Measurements from ENCODE around the gene CNTN3. TPM values are rescaled to one million over a fixed set of nuclear protein-coding genes. Genes with fewer than 3 reads are reported as not detected.

Gene CNTN3
- total RNA-seq, 6 donors from 2014 or later, result 0.55 to 5.2 (median 1.2) TPM

DNA sequence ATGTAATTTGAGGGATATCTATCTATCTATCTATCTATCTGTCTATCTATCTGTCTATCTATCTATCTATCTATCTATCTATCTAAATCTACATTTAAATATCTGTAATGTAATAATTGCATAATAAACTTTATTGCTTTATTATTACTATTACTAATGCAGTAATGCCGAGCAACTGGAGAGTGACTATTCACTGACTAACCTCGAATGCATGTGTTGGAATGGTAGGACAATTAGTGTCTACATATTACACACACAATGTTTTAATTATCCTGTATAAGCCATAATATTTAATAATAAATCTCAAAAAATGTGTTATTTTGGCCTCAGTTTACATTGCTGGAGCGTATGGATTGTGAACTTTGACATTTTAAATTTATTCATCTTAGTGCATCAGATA is 25.2 kb upstream of the CNTN3 start:
- ATAC-seq (ENCODE audit: low FRiP score in 2 of 2) (no peak), DNase-seq (no peak)
- Histone ChIP-seq H3K27ac (no peak overlapping the region), H3K4me3 (no peak overlapping the region), H3K27me3 (no peaks in the 10 kb centered on the region), H3K4me1 (no peaks in the 10 kb centered on the region), H3K36me3 (no peaks in the 10 kb centered on the region), H3K9me3 (no peaks in the 10 kb centered on the region)
- no peak for TF ChIP-seq POLR2A (IDR thresholded peaks at IDR 0.05)
- TF ChIP-seq EP300 (IDR thresholded peaks at IDR 0.05), result no peak
- 82 to 85% methylated on average over 3 of the region's 3 CpGs for WGBS, 2 donors

DNA sequence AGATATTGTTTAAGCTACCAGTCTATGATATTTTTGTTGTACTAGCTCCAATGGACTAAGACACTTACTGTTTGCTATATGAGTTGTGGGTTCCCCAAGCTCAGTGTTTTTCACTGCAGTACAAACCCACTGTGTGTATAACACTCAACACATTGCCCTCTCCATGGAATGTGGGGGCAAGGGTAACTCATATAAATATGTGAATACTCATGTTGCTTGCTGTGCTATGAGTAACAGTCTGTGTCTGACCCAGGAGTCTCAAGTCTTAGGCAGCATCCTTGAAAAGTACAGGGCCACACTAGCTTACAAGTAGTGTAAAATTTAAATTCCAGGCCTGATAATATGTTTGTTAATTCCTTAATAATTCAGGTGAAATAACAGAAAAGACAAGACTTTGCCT is 22.5 kb upstream of the CNTN3 start:
- H3K9me3 ChIP-seq, result no peaks in the 10 kb centered on the region
- no peak overlapping the region for H3K27ac ChIP-seq
- DNase-seq, result no peak
- no peak overlapping the region for H3K4me3 ChIP-seq
- no peaks in the 10 kb centered on the region for H3K36me3 ChIP-seq
- no peaks in the 10 kb centered on the region for H3K4me1 ChIP-seq
- no peaks in the 10 kb centered on the region for H3K27me3 ChIP-seq
- ATAC-seq (ENCODE audit: low FRiP score in 2 of 2), result no peak
- TF ChIP-seq POLR2AphosphoS5 (IDR thresholded peaks at IDR 0.05), result no peak
- TF ChIP-seq EP300 (IDR thresholded peaks at IDR 0.05), result no peak
- no peak for TF ChIP-seq POLR2A (IDR thresholded peaks at IDR 0.05)
- TF ChIP-seq, protein P1, sequence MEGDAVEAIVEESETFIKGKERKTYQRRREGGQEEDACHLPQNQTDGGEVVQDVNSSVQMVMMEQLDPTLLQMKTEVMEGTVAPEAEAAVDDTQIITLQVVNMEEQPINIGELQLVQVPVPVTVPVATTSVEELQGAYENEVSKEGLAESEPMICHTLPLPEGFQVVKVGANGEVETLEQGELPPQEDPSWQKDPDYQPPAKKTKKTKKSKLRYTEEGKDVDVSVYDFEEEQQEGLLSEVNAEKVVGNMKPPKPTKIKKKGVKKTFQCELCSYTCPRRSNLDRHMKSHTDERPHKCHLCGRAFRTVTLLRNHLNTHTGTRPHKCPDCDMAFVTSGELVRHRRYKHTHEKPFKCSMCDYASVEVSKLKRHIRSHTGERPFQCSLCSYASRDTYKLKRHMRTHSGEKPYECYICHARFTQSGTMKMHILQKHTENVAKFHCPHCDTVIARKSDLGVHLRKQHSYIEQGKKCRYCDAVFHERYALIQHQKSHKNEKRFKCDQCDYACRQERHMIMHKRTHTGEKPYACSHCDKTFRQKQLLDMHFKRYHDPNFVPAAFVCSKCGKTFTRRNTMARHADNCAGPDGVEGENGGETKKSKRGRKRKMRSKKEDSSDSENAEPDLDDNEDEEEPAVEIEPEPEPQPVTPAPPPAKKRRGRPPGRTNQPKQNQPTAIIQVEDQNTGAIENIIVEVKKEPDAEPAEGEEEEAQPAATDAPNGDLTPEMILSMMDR (IDR thresholded peaks at IDR 0.05), result no peak

DNA sequence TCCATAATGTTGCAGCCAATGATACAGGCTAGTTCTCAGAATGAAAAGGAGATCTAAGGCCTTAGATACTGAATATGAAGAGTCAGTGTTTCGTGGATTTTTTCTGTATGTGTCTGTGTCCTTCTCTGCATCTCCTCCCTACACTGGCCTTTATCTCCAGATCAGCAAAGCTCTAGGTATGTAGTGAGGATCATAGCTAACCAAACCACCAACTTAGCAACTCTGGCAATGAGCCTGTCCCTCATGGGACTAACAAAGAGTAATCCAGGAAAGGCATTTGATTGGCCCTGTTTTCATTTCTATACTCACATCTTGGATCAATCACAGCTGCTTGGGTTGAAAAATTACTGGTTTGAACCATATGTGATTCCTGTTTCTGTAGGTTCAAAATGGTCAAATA is 18.6 kb upstream of the CNTN3 start:
- no peak overlapping the region for H3K4me3 ChIP-seq
- ATAC-seq (ENCODE audit: low FRiP score in 2 of 2) (no peak), DNase-seq (no peak)
- H3K27me3 ChIP-seq, result no peaks in the 10 kb centered on the region
- no peaks in the 10 kb centered on the region for H3K9me3 ChIP-seq
- no peaks in the 10 kb centered on the region for H3K4me1 ChIP-seq
- no peak overlapping the region for H3K27ac ChIP-seq
- no peaks in the 10 kb centered on the region for H3K36me3 ChIP-seq
- TF ChIP-seq POLR2A (IDR thresholded peaks at IDR 0.05), result no peak
- TF ChIP-seq, protein P1 (IDR thresholded peaks at IDR 0.05), result no peak
- no peak for TF ChIP-seq EP300 (IDR thresholded peaks at IDR 0.05)
- TF ChIP-seq POLR2AphosphoS5 (IDR thresholded peaks at IDR 0.05), result no peak
- WGBS, 2 donors, result 62 to 88% methylated on average over 1 of the region's 1 CpG

DNA sequence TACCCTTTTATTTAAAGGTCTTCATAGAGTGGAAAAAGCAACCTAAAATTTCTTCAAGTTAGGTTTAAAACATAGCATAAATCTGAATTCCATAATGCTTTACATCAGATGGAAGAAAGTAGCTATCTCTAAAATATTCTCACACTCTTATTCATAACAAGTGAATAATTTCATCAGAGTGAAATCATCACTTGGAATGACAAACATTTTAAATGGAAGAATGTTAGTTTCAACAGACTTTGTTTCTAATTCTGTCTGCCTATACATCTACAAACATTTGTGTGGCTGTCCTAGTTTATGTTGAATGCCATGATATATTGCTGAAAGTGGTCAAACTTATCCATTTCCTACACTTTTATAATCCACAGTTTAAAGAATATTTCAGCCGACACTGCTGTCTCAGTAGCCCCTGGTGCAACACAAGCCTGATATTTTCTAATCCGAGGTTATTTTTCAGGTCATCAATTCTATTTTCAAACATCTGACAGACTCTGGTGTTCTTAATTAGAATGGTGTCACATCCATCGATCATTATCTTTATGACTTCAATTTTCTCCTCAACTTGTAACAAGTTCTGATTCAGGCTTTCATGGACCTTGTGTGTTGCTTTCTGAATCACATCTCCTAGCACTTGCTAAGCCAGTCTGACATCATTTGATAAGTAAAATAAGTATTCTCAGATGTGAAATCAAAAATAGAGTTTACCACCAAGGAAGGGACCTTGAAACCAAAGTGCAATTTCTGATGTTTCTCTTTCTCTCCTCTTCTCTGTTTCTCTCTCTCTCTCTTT is 17.1 kb upstream of the CNTN3 start:
- TF ChIP-seq EP300 (IDR thresholded peaks at IDR 0.05) (no peak), POLR2A (IDR thresholded peaks at IDR 0.05) (no peak), POLR2AphosphoS5 (IDR thresholded peaks at IDR 0.05) (no peak)
- TF ChIP-seq, protein P1 (IDR thresholded peaks at IDR 0.05), result no peak
- Histone ChIP-seq H3K4me1 (no peaks in the 10 kb centered on the region), H3K4me3 (no peak overlapping the region), H3K27me3 (no peaks in the 10 kb centered on the region), H3K36me3 (no peaks in the 10 kb centered on the region), H3K27ac (no peak overlapping the region), H3K9me3 (no peaks in the 10 kb centered on the region)
- ATAC-seq (ENCODE audit: low FRiP score in 2 of 2), result no peak
- DNase-seq, result no peak
- WGBS, 2 donors, result 75 to 76% methylated on average over 3 of the region's 3 CpGs

DNA sequence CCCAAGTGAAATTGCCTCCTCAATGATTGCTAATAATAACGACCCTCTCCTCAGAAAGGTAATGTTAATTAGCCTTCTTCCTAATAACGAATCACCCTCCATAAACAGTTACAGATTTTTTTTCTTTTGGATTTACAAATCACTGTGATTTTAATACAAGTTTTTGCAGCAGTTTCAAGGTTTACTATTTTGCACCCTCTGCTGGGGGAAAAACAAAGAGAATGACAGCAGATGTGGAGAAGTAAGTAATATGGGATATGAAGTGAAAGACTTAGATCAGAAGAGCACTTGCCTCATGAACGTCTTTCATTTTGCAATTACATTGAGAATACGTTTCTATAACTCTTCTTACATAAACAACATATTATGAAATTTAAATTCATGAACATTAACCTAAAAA is 16.1 kb upstream of the CNTN3 start:
- DNase-seq, result no peak
- TF ChIP-seq EP300 (IDR thresholded peaks at IDR 0.05), result no peak
- TF ChIP-seq, protein P1 (IDR thresholded peaks at IDR 0.05), result no peak
- TF ChIP-seq POLR2A (IDR thresholded peaks at IDR 0.05), result no peak
- no peak for TF ChIP-seq POLR2AphosphoS5 (IDR thresholded peaks at IDR 0.05)
- H3K27me3 ChIP-seq, result no peaks in the 10 kb centered on the region
- H3K4me1 ChIP-seq, result no peaks in the 10 kb centered on the region
- H3K4me3 ChIP-seq, result no peak overlapping the region
- H3K27ac ChIP-seq, result no peak overlapping the region
- 50 to 51% methylated on average over 4 of the region's 4 CpGs for WGBS, 2 donors
- no peaks in the 10 kb centered on the region for H3K9me3 ChIP-seq
- no peaks in the 10 kb centered on the region for H3K36me3 ChIP-seq
- no peak for ATAC-seq (ENCODE audit: low FRiP score in 2 of 2)
